GM19467 (cell line): ENCODE results near the gene ATM.
A peak's percentile ranks its signal among the peaks of the same experiment; 100 is the strongest.

Experiments used
- ATAC-seq: cut with Tn5 transposase; IDR thresholded peaks from one replicate; pipeline ENCODE4 v1.9.1; 2021; ENCODE audit warnings: mild to moderate bottlenecking, moderate library complexity; ENCODE audit not compliant: unreplicated experiment

The ATM gene

DNA sequence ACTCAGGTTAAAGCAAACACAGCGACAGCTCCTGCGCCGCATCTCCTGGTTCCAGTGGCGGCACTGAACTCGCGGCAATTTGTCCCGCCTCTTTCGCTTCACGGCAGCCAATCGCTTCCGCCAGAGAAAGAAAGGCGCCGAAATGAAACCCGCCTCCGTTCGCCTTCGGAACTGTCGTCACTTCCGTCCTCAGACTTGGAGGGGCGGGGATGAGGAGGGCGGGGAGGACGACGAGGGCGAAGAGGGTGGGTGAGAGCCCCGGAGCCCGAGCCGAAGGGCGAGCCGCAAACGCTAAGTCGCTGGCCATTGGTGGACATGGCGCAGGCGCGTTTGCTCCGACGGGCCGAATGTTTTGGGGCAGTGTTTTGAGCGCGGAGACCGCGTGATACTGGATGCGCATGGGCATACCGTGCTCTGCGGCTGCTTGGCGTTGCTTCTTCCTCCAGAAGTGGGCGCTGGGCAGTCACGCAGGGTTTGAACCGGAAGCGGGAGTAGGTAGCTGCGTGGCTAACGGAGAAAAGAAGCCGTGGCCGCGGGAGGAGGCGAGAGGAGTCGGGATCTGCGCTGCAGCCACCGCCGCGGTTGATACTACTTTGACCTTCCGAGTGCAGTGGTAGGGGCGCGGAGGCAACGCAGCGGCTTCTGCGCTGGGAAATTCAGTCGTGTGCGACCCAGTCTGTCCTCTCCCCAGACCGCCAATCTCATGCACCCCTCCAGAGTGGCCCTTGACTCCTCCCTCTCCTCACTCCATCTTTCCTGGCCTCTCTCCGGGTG is at the start of gene ATM, which contains the start of gene NPAT:
ATM (plus strand) TSS at position 494 of the 774 bp plus-strand sequence. CDS start 4,558 bp downstream, outside the sequence.
NPAT (minus strand) TSS at position 65 of the 774 bp plus-strand sequence. CDS start 102 bp downstream, outside the sequence.
- peak; percentile 82 for ATAC-seq

GRCh38 chr11:108177570-108177969 is 45.3 kb upstream of the ATM start:
- no peak for ATAC-seq

DNA sequence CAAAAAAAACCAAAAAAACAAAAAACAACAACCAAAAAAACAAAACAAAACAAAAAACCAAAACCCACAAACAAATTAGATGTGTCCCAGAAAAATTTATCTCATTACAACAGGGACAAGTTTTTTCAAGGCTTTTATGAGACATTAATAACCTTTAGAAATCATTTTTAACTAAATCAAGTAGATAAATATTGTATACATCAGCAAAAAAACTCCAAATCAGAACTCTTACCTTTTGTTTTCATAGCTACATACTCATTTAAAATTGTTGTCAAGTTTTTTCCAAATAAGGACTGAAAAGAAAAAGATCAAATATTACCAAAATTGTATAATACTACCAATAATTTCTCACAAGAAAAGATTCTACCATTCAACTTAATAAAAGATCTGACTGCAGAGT is 29.1 kb upstream of the ATM start:
- ATAC-seq = no peak

DNA sequence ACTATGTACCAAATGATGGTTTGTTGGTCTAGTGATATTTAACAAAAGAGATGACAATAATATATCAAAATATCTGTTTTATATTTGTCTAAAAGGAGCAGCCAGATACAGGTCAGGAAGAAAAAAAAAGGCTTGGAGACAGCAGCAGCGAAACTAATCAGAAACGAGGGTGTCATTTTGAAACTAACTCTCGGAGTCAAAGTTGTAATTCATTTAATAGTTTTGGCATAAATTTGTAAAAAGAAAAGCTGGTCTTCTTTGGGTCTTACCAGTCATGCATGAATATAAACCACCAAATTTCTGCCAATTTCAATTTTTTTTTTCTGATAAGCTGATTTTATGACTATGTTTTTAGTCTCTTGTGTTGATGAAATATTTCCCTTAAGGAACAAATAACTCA is 26.0 kb upstream of the ATM start:
- ATAC-seq = no peak

DNA sequence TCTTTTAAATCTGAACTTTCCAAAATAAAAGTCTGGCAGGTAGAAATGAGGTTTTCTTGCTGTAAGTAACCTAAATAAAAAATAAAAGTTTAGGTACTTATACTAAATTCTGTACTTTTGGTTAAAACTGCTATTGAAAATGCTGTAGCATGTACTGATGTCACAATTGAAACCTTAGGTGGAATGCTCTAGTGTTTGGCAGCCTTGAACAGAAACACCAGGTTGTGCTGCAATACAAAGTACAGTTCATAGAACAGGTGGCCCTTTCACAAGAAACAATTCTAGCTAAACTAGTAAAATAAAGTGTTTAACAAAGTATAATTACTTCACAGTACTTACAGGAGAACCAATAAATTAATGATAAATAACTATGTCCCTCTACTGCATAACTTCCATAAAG is 25.5 kb upstream of the ATM start:
- ATAC-seq = no peak

GRCh38 chr11:108198833-108199232 is 24.0 kb upstream of the ATM start:
- no peak for ATAC-seq

DNA sequence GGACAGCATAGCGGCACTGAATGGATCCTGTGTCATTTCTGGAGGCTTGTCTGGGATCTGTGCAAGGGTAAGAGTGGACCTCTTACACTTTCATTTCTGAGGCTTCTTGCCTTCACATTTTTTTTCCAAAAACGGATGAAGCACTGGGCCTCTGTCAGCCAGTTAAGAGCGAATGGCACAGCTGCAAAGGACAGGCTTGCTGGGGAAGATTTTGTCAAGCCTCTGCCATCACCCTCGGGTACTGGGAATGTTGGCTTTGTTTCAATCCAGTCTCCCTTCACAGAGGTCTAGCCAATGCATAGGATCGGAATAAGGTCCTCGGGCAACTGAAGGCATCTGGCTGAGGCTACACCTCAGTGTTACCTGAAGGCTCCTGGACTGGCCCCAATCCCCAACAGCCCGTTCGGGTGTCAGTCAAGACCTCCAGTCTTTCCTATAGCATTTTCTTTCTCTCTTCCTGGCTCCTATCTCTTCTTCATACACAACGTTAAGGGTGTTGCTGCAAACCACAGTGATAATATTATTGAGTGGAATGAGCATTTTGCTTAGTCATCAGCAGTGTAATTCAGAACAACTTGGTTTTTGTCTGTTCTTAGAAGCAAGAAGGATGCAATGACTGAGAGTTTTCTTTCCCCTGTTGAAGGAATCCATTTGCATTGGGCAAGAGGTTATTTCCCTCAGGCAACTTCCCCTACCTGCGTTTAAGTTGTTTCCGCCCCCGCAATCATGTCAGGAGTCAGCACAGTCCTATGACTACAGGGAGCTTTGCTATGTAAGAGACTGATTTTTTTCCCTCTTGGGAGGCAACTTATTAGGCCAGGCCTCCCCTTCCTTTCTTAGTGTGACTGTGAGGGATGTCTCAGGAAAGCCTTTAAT is 23.2 kb upstream of the ATM start:
- ATAC-seq = peak; percentile 48

DNA sequence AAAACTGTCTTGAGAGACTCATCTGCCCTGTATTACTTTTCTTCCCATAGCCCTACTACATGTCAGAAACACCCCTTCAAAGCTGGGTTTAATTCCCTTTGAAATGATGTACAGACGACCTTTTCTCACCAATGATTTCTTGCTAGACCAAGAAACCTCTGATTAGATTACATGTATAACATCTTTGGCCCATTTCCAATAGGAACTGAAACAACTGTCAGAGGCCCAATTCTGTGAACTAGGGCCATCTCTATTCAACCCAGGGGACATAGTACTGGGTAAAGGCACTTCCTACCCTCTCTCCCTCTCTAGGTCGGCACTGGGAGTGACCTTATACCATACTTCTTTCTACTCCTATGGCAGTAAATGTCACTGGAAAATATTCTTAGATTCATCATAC is 19.8 kb upstream of the ATM start:
- no peak for ATAC-seq

DNA sequence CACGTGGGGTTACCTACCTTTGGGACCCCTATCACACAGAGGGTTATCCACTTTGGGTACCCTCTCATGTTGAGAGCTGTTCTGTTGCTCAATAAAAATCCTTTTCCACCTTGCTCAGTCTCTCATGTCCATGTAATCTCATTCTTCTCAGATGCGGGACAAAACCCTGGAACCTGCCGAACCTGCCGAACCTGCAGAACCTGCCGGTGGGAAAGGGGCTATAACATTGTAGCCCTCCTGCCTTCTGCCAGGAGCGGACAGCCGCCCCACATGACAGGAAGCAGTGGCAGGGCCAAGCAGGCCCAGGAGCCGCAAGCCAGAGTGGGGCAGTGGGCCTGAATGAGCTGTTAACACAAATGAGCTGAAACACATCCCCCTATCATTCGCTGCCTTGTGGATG is 18.5 kb upstream of the ATM start:
- no peak for ATAC-seq

GRCh38 chr11:108204929-108205499 is 17.9 kb upstream of the ATM start:
- ATAC-seq = no peak

DNA sequence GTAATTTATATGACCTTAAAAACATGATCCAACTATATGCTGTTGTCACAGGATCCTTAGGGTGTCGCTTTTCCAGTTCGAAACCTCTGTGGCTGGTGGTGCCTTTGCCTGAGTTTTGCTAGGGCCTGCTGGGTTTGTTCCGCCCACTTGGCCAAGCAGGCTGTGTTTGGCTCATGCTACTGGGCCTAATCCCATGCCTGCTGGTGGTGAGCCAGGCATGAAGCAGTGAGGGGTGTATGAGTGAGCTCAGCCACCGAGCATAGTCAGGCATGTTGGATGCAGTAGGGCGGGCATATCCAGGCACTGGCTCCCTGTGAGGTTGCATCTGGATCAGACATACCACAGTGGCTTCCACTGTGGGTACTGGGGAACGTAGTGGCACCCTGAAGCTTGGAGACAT is 16.7 kb upstream of the ATM start:
- ATAC-seq = no peak

DNA sequence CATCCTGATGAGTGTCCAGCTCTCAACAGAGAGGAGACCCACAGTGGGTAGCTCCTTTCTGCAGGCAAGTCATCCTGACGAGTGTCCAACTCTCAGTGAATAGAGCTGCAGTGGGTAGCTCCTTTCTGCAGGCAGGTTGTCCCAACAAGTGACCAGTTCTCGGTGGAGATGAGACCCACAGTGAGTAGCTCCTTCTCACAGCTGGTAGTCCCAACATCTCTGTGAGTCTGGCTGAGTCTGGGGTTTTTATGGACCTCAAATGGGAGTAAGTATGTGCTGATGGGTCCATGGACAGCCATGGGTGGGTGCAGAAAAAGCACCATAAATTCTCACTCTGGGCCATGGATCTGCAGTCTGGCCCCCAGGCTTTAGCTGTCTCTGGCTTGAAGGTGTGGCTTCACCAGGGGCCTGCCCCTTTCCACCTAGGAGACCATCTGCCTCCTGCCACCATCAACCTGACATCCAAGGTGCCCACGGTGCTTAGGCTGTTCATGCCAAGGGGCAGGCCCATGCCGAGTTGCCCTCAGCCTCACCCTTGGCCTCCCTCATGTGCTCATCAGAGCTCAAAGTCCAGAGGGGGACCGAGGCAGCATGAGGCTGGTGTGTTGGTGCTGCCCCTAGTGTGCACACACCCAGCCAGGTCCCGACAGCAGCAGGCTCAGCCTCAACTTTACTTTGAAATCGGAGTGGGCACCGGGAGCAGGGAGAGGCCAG is 15.7 kb upstream of the ATM start:
- ATAC-seq = no peak

GRCh38 chr11:108207683-108208060 is 15.2 kb upstream of the ATM start:
- ATAC-seq = no peak

DNA sequence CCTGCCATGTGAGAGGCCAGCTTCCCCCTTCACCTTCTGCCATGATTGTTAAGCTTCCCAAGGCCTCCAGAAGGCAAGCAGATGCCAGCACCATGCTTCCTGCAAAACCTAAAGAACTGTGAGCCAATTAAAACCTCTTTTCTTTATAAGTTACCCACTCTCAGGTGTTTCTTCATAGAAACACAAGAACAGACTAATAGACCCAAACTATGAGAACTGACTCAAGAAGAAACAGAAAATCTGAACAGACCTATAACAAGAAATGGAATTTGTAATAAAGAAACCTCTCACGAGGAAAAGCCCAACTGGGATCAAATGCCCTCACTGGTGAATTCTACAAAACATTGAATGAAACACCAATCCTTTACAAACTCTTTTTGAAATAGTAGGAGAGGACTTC is 12.4 kb upstream of the ATM start:
- no peak for ATAC-seq

DNA sequence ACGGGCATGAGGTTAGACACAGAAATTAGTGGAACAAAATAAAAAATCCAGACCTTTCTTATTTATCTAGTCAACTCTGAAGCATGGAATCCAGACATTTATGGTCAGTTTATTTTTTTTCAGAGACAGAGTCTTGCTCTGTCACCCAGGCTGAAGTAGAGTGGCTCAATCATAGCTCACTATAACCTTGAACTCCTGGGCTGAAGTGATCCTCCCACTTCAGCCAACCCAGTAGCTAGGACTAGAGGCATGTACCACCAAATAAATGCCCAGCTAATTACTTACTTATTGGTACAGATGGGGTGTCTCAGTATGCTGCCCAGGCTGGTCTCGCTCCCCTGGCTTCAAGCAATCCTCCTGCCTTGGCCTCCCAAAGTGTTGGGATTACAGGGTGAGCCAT is 9.1 kb upstream of the ATM start:
- ATAC-seq = no peak

DNA sequence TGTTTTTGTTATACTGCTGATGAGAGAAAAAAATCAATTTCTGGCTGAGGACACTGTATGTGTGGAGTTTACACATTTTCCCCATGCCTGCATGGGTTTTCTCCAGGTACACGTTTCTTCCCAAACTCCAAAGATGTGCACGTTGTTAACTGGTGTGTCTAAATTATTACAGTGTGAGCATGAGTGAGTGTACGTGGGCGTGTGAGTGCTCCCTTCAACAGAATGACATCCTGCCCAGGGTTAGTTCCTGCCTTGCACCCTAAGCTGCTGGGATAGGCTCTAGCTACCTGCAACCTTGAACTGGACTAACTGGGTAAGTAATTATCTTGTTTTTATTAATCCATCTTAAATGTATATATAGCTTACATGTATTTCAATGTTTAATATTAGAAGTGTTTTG is 5.9 kb upstream of the ATM start:
- no peak for ATAC-seq

- ATAC-seq = no peak
Measured at GRCh38 chr11:108218455-108218854, 4.4 kb upstream of the ATM start.

DNA sequence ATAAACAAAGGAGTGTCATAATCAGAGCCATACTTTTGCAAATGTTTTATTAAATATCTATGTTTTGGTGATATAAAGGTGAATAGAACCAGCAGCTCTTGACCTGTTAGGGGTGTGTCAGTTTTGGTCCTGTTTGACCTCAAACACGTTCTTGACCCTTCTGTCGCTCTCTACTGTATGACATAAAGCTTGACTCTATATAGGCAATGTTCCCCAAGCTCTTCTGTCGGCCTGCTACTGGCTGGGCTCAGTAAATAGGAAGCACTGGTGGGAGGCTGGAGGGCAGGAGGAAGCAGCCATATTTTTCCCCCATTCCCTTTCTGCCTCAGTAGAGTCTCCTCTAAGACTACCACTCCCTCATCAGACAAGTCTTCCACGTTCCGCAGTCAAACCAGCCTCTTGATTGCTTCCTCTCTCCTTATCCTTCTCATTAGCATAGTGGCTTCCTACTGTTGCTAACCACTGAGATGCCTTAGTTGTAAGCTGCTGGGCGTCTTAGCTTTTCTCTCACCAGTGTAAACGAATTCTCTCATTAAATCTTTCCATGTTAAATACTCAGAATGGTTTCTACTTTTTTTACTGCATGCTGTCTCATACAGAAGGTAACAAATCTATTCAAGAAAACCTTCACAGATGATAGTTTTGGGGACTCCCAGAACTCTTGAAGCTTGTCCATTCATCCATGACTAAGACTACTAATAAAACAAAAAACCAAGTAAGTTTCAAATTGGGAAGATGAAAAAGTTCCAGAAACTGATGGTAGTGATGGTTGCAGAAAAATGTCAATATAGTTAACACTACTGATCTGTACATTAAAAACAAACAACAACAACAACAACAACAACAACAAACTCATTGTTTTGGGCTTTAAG is 3.7 kb upstream of the ATM start:
- ATAC-seq = no peak

DNA sequence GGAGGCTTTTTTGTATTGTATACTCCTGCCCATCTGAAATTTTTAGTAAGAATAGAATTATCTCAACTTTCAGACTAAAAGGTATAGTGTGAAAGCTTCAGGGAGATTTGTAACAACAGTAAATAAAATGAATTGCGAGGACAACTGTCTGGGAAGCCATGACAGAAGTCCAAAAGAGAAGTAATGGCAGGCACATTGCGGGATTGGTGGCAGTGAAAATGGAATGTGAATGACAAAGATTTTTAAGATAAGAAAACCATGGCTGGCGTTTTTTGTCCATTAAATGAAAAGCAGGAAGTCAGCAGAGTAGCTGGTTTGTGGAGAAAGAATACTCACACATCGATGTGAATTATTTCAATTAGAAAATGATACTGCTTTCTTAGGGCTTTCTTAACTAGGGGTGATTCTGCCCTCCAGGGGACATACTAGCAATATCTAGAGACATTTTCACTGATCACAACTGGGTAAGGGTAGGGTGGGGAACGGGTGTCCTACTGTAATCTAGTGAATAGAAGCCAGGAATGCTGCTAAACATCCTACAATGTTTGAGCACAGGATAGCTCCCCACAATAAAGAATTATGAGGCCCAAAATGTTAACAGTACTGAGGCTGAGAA is 2.0 kb upstream of the ATM start:
- ATAC-seq = no peak

- no peak for ATAC-seq
Measured at GRCh38 chr11:108221371-108221770, 1.5 kb upstream of the ATM start.
